Esophagus squamous epithelium (tissue), 4 donors: ENCODE measurements around the gene SLC50A1.
"Not testable (repeated sequence)": the region's sequence is repeated elsewhere in the genome, so short reads cannot be mapped to it uniquely, and the experiment has no call there.

Experiments
- CTCF ChIP-seq, 6 experiments: fragments of 450-650 bp in 4 of 6; fragments of 200-600 bp in 2 of 6; sonication (generic) in 2 of 6; IDR thresholded peaks; one replicate each; pipeline ENCODE4 v1.5.1; 2016 to 2019; ENCODE audit warnings: antibody characterized with exemption in 6 of 6, mild to moderate bottlenecking in 4 of 6, moderate library complexity in 4 of 6
- POLR2A ChIP-seq, 4 donors: fragments of 450-650 bp; IDR thresholded peaks; one replicate each; pipeline ENCODE4 v1.6.1; 2017; ENCODE audit warnings: antibody characterized with exemption in 4 of 4, mild to moderate bottlenecking in 4 of 4, moderate library complexity in 3 of 4

GRCh38 chr1:155118090-155118489, 17.6 kb upstream of the SLC50A1 start:
- TF ChIP-seq POLR2A, CTCF (IDR thresholded peaks at IDR 0.05): not testable (repeated sequence)
